T-helper 17 cell (primary cell): ENCODE results near the gene CNRIP1. TPM values are rescaled to one million over a fixed set of nuclear protein-coding genes. Genes with fewer than 3 reads are reported as not detected.
"Not testable (repeated sequence)": the region's sequence is repeated elsewhere in the genome, so short reads cannot be mapped to it uniquely, and the experiment has no call there.

Experiments used
- ATAC-seq: fragments of 150-1000 bp; cut with Tn5 transposase; 2 replicates; pipeline ENCODE4 v1.10.0; 2021; ENCODE audit warnings: mild to moderate bottlenecking, moderate library complexity
- DNase-seq, 3 donors: peaks; one replicate each; pipeline versions ENCODE4 v3.0.0 to v3.0.0-alpha.2; 2020 to 2021
- H3K9me3 ChIP-seq: one replicate; pipeline ENCODE4 v1.7.0; 2013; ENCODE audit warnings: low read length, mild to moderate bottlenecking; ENCODE audit not compliant: control insufficient read depth, poor library complexity, severe bottlenecking
- H3K27ac Mint-ChIP-seq: one replicate; pipeline ENCODE4 v1.8.0; 2022; ENCODE audit warnings: mild to moderate bottlenecking, moderate library complexity, mixed read lengths
- H3K27me3 Mint-ChIP-seq: one replicate; pipeline ENCODE4 v1.8.0; 2022; ENCODE audit warnings: mixed read lengths
- H3K36me3 Mint-ChIP-seq: one replicate; pipeline ENCODE4 v1.8.0; 2022; ENCODE audit warnings: low read depth, mixed read lengths
- H3K4me1 Mint-ChIP-seq: one replicate; pipeline ENCODE4 v1.8.0; 2022; ENCODE audit warnings: mild to moderate bottlenecking, mixed read lengths
- H3K4me3 Mint-ChIP-seq: one replicate; pipeline ENCODE4 v1.8.0; 2022; ENCODE audit warnings: mild to moderate bottlenecking, moderate library complexity, mixed read lengths
- total RNA-seq, 4 donors: library from RNA in 2 of 4; stranded (reverse) in 2 of 4; gene quantifications; one replicate each; pipeline ENCODE4 v1.2.3 and lab custom pipeline; 2022 to 2026

The CNRIP1 gene
- total RNA-seq, 2 donors from 2014 or later, result 0.17 TPM; not detected in 1

- DNase-seq (no peak), ATAC-seq (no peak)
- H3K27ac Mint-ChIP-seq, result no peak overlapping the region
- no peak overlapping the region for H3K4me3 Mint-ChIP-seq
- H3K36me3 Mint-ChIP-seq, result peaks cover 2% of the 10 kb centered on the region
- H3K4me1 Mint-ChIP-seq, result peaks cover 2% of the 10 kb centered on the region
- no peaks in the 10 kb centered on the region for H3K9me3 ChIP-seq
- H3K27me3 Mint-ChIP-seq, result peaks cover 25% of the 10 kb centered on the region
These were observed 33.1 kb upstream of the CNRIP1 start for GRCh38 chr2:68352651-68353391.

- H3K4me1 Mint-ChIP-seq, result peaks cover 2% of the 10 kb centered on the region
- H3K27me3 Mint-ChIP-seq, result peaks cover 33% of the 10 kb centered on the region
- DNase-seq (no peak), ATAC-seq (no peak)
- peaks cover 2% of the 10 kb centered on the region for H3K36me3 Mint-ChIP-seq
- no peak overlapping the region for H3K27ac Mint-ChIP-seq
- no peak overlapping the region for H3K4me3 Mint-ChIP-seq
- H3K9me3 ChIP-seq, result no peaks in the 10 kb centered on the region
These were observed 32.2 kb upstream of the CNRIP1 start for GRCh38 chr2:68351997-68352396.

- not testable (repeated sequence) for H3K27ac Mint-ChIP-seq, H3K4me3 Mint-ChIP-seq, H3K4me1 Mint-ChIP-seq, H3K9me3 ChIP-seq, DNase-seq, H3K36me3 Mint-ChIP-seq, ATAC-seq
- H3K27me3 Mint-ChIP-seq, result peaks cover 56% of the 10 kb centered on the region
These were observed 29.3 kb upstream of the CNRIP1 start for GRCh38 chr2:68349091-68349490.

- no peak overlapping the region for H3K27ac Mint-ChIP-seq
- DNase-seq (no peak), ATAC-seq (no peak)
- no peak overlapping the region for H3K4me3 Mint-ChIP-seq
- H3K9me3 ChIP-seq, result no peaks in the 10 kb centered on the region
- no peaks in the 10 kb centered on the region for H3K4me1 Mint-ChIP-seq
- H3K36me3 Mint-ChIP-seq, result peaks cover 4% of the 10 kb centered on the region
- peaks cover 73% of the 10 kb centered on the region for H3K27me3 Mint-ChIP-seq
These were observed 25.6 kb upstream of the CNRIP1 start for GRCh38 chr2:68345129-68345875.

- no peaks in the 10 kb centered on the region for H3K4me1 Mint-ChIP-seq
- ATAC-seq (no peak), DNase-seq (no peak)
- H3K9me3 ChIP-seq, result no peaks in the 10 kb centered on the region
- H3K27me3 Mint-ChIP-seq, result peaks cover 70% of the 10 kb centered on the region
- no peak overlapping the region for H3K4me3 Mint-ChIP-seq
- peaks cover 4% of the 10 kb centered on the region for H3K36me3 Mint-ChIP-seq
- no peak overlapping the region for H3K27ac Mint-ChIP-seq
These were observed 24.3 kb upstream of the CNRIP1 start for GRCh38 chr2:68344031-68344430.

GRCh38 chr2:68342470-68342869 is 22.7 kb upstream of the CNRIP1 start:
- H3K27ac Mint-ChIP-seq, result no peak overlapping the region
- H3K27me3 Mint-ChIP-seq, result peaks cover 64% of the 10 kb centered on the region
- no peak for DNase-seq
- H3K4me1 Mint-ChIP-seq, result no peaks in the 10 kb centered on the region
- H3K9me3 ChIP-seq, result no peaks in the 10 kb centered on the region
- ATAC-seq, result no peak
- no peak overlapping the region for H3K4me3 Mint-ChIP-seq
- peaks cover 5% of the 10 kb centered on the region for H3K36me3 Mint-ChIP-seq

GRCh38 chr2:68341583-68341982 is 21.8 kb upstream of the CNRIP1 start:
- H3K27ac Mint-ChIP-seq, result no peak overlapping the region
- no peaks in the 10 kb centered on the region for H3K9me3 ChIP-seq
- H3K4me3 Mint-ChIP-seq, result no peak overlapping the region
- H3K36me3 Mint-ChIP-seq, result peaks cover 3% of the 10 kb centered on the region
- no peak for DNase-seq
- no peak for ATAC-seq
- H3K27me3 Mint-ChIP-seq, result peaks cover 55% of the 10 kb centered on the region
- no peaks in the 10 kb centered on the region for H3K4me1 Mint-ChIP-seq

- Mint-ChIP-seq H3K27me3 (peaks cover 49% of the 10 kb centered on the region), H3K4me1 (no peaks in the 10 kb centered on the region), H3K36me3 (peaks cover 3% of the 10 kb centered on the region), H3K27ac (no peak overlapping the region), H3K4me3 (no peak overlapping the region)
- no peaks in the 10 kb centered on the region for H3K9me3 ChIP-seq
- DNase-seq (no peak), ATAC-seq (no peak)
These were observed 21.2 kb upstream of the CNRIP1 start for GRCh38 chr2:68341062-68341329.

GRCh38 chr2:68340226-68341061 is 20.7 kb upstream of the CNRIP1 start:
- DNase-seq (no peak), ATAC-seq (no peak)
- Mint-ChIP-seq H3K27ac (no peak overlapping the region), H3K4me1 (no peaks in the 10 kb centered on the region), H3K4me3 (no peak overlapping the region), H3K36me3 (peaks cover 3% of the 10 kb centered on the region), H3K27me3 (peaks cover 45% of the 10 kb centered on the region)
- no peaks in the 10 kb centered on the region for H3K9me3 ChIP-seq

- no peak overlapping the region for H3K4me3 Mint-ChIP-seq
- no peak overlapping the region for H3K27ac Mint-ChIP-seq
- no peak for DNase-seq
- H3K27me3 Mint-ChIP-seq, result peaks cover 24% of the 10 kb centered on the region
- peaks cover 3% of the 10 kb centered on the region for H3K36me3 Mint-ChIP-seq
- H3K9me3 ChIP-seq, result no peaks in the 10 kb centered on the region
- peaks cover 2% of the 10 kb centered on the region for H3K4me1 Mint-ChIP-seq
- ATAC-seq, result no peak
These were observed 16.4 kb upstream of the CNRIP1 start for GRCh38 chr2:68336192-68336591.

GRCh38 chr2:68333931-68334330 is 14.2 kb upstream of the CNRIP1 start:
- no peak for ATAC-seq
- Mint-ChIP-seq H3K27me3 (peaks cover 26% of the 10 kb centered on the region), H3K4me1 (peaks cover 2% of the 10 kb centered on the region), H3K36me3 (peaks cover 3% of the 10 kb centered on the region), H3K27ac (no peak overlapping the region), H3K4me3 (no peak overlapping the region)
- no peaks in the 10 kb centered on the region for H3K9me3 ChIP-seq
- no peak for DNase-seq

GRCh38 chr2:68333009-68333408 is 13.3 kb upstream of the CNRIP1 start:
- peak overlapping the region; percentile 9 for H3K27ac Mint-ChIP-seq
- peaks cover 31% of the 10 kb centered on the region for H3K27me3 Mint-ChIP-seq
- DNase-seq, result no peak
- H3K4me1 Mint-ChIP-seq, result peaks cover 2% of the 10 kb centered on the region
- no peaks in the 10 kb centered on the region for H3K9me3 ChIP-seq
- no peak overlapping the region for H3K4me3 Mint-ChIP-seq
- no peak for ATAC-seq
- peaks cover 3% of the 10 kb centered on the region for H3K36me3 Mint-ChIP-seq

- Mint-ChIP-seq H3K4me3 (no peak overlapping the region), H3K27me3 (peaks cover 42% of the 10 kb centered on the region), H3K27ac (no peak overlapping the region), H3K36me3 (no peaks in the 10 kb centered on the region), H3K4me1 (peaks cover 2% of the 10 kb centered on the region)
- no peak for ATAC-seq
- no peaks in the 10 kb centered on the region for H3K9me3 ChIP-seq
- no peak for DNase-seq
These were observed 10.9 kb upstream of the CNRIP1 start for GRCh38 chr2:68330691-68331090.
